Panc1 (cell line): Measurements from ENCODE around the gene ZRANB3. TPM values are rescaled to one million over a fixed set of nuclear protein-coding genes. Genes with fewer than 3 reads are reported as not detected.

ENCODE experiments used
- ATAC-seq: fragments of 200-7000 bp; cut with Tn5 transposase; 2 replicates; pipeline ENCODE4 v1.9.1; 2020; ENCODE audit warnings: mild to moderate bottlenecking, moderate library complexity
- BruUV-seq: library from RNA; stranded (reverse); fragments of 400-500 nt; replicated peaks from 2 replicates; lab custom pipeline; 2021; lab: Mats Ljungman, UMichigan
- CTCF ChIA-PET: fragments of 300-600 bp; sonication (Branson Sonifier 250); formaldehyde crosslinking; loops from one replicate; lab custom pipeline; 2022; ENCODE audit warnings: antibody characterized with exemption; lab: Charles Lee
- POLR2A ChIA-PET: fragments of 300-600 bp; sonication (Branson Sonifier 250); formaldehyde crosslinking; loops from one replicate; lab custom pipeline; 2022; ENCODE audit warnings: antibody characterized with exemption; lab: Charles Lee
- DNase-seq: peaks from one replicate; pipeline ENCODE4 v3.0.0-alpha.2; 2010; ENCODE audit warnings: low read depth, low spot score
- H3K27ac ChIP-seq: 2 replicates; pipeline ENCODE4 v1.5.1; 2011; ENCODE audit warnings: mild to moderate bottlenecking, low read length, inconsistent platforms
- H3K27me3 ChIP-seq: fragments of 200-500 bp; sonication (Bioruptor generic); 2 replicates; pipeline ENCODE4 v1.6.0; 2014; ENCODE audit warnings: low read length, inconsistent platforms; ENCODE audit not compliant: control insufficient read depth, insufficient read depth
- H3K36me3 ChIP-seq: fragments of 200-500 bp; sonication (Bioruptor generic); 2 replicates; pipeline ENCODE4 v1.5.1; 2014; ENCODE audit warnings: inconsistent platforms, mild to moderate bottlenecking, low read length, moderate library complexity; ENCODE audit not compliant: control insufficient read depth, insufficient read depth
- H3K4me1 ChIP-seq: 2 replicates; pipeline ENCODE4 v1.5.1; 2011; ENCODE audit warnings: inconsistent platforms, mild to moderate bottlenecking, low read length, moderate library complexity; ENCODE audit not compliant: control insufficient read depth, insufficient read depth
- H3K4me3 ChIP-seq, 2 experiments: 2 replicates each; pipeline ENCODE4 v1.5.1; 2011 to 2012; ENCODE audit warnings: low read depth in 2 of 2, low read length in 2 of 2, mild to moderate bottlenecking in 2 of 2, inconsistent platforms in 1 of 2, moderate library complexity in 1 of 2
- H3K9me3 ChIP-seq: fragments of 200-500 bp; sonication (Bioruptor generic); 2 replicates; pipeline ENCODE4 v1.5.1; 2014; ENCODE audit warnings: low read depth, mild to moderate bottlenecking, inconsistent platforms, low read length, moderate library complexity; ENCODE audit not compliant: control insufficient read depth, insufficient read depth
- POLR2AphosphoS5 ChIP-seq: IDR thresholded peaks from 2 replicates; pipeline ENCODE4 v1.6.1; 2012; ENCODE audit warnings: mild to moderate bottlenecking, low read depth, low read length, moderate library complexity
- REST ChIP-seq, 2 experiments: IDR thresholded peaks; 2 replicates each; pipeline ENCODE4 v1.6.1; 2011 to 2012; ENCODE audit warnings: low read depth in 2 of 2, control low read depth in 1 of 2, low read length in 1 of 2, mild to moderate bottlenecking in 1 of 2, moderate library complexity in 1 of 2; ENCODE audit not compliant: insufficient read depth in 1 of 2
- SIN3A ChIP-seq: IDR thresholded peaks from 2 replicates; pipeline ENCODE4 v1.6.1; 2012; ENCODE audit warnings: low read depth, mild to moderate bottlenecking, low read length, moderate library complexity, borderline replicate concordance; ENCODE audit not compliant: insufficient read depth
- TCF7L2 ChIP-seq: IDR thresholded peaks from 2 replicates; pipeline ENCODE4 v1.6.1; 2011; ENCODE audit warnings: mild to moderate bottlenecking, low read depth, low read length, inconsistent platforms
- in situ Hi-C: cut with HindIII; loops from 2 replicates; pipeline ENCODE4 v1.10.0; 2016; ENCODE audit warnings: low sequenced_read_pairs, low pct_unique_long_range_greater_than_20kb
- intact Hi-C: fragments of 100-400 bp; cut with micrococcal nuclease; formaldehyde crosslinking; loops from one replicate; pipeline ENCODE4 v1.10.0; 2022; ENCODE audit not compliant: unreplicated experiment
- total RNA-seq: library from RNA; stranded (reverse); gene quantifications from one replicate; pipeline ENCODE4 v1.2.1, GENCODE V29; 2021; ENCODE audit not compliant: unreplicated experiment
- TF ChIP-seq, protein P1 (sequence below): fragments of 450-650 bp; IDR thresholded peaks from 2 replicates; pipeline ENCODE4 v1.5.1; 2017; ENCODE audit warnings: mild to moderate bottlenecking

The ZRANB3 gene
- total RNA-seq, 1 experiment from 2014 or later: 11.7 TPM

DNA sequence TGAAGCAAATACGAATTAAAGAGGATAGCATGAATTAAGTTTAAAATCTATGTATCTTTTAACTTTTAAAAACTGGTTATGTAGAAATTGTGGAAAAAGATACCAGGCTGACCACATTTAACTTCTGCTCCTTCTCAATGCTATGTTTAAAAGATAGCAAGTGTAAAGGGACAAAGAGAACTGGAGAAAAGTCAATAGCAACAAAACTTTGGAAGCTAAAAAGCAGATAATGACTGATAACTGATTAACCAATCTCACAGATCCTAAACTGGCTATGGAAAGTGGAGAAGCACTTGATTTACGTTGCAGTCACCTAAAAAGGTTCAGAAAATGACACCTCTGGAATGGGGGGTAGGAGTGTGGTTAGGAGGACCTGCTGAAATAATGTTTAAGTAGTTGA lies 254.5 kb downstream of the ZRANB3 start:
- TF ChIP-seq POLR2AphosphoS5 (no peak), TCF7L2 (no peak), REST (IDR thresholded peaks at IDR 0.05; ENCODE audit: insufficient read depth in 1 of 2, low read depth in 2 of 2, low read length in 1 of 2) (no peak), SIN3A (no peak)
- TF ChIP-seq, protein P1, sequence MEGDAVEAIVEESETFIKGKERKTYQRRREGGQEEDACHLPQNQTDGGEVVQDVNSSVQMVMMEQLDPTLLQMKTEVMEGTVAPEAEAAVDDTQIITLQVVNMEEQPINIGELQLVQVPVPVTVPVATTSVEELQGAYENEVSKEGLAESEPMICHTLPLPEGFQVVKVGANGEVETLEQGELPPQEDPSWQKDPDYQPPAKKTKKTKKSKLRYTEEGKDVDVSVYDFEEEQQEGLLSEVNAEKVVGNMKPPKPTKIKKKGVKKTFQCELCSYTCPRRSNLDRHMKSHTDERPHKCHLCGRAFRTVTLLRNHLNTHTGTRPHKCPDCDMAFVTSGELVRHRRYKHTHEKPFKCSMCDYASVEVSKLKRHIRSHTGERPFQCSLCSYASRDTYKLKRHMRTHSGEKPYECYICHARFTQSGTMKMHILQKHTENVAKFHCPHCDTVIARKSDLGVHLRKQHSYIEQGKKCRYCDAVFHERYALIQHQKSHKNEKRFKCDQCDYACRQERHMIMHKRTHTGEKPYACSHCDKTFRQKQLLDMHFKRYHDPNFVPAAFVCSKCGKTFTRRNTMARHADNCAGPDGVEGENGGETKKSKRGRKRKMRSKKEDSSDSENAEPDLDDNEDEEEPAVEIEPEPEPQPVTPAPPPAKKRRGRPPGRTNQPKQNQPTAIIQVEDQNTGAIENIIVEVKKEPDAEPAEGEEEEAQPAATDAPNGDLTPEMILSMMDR: no peak
- Histone ChIP-seq H3K27me3 (no peaks in the 10 kb centered on the region), H3K9me3 (no peaks in the 10 kb centered on the region), H3K4me3 (no peak overlapping the region), H3K4me1 (no peaks in the 10 kb centered on the region), H3K36me3 (no peaks in the 10 kb centered on the region), H3K27ac (no peak overlapping the region)
- in situ Hi-C loops: no loop called here
- intact Hi-C loops: no loop called here
- CTCF ChIA-PET: no interaction called here
- no peak for ATAC-seq
- BruUV-seq: no TSS peak
- POLR2A ChIA-PET: no interaction called here
- no peak for DNase-seq

- no peak overlapping the region for H3K27ac ChIP-seq
- TF ChIP-seq TCF7L2: no peak
- TF ChIP-seq POLR2AphosphoS5: no peak
- no peak overlapping the region for H3K4me3 ChIP-seq
- intact Hi-C loops (no loop called here), in situ Hi-C loops (no loop called here)
- no peaks in the 10 kb centered on the region for H3K9me3 ChIP-seq
- ATAC-seq: no peak
- ChIA-PET POLR2A (no interaction called here), CTCF (no interaction called here)
- H3K36me3 ChIP-seq: no peaks in the 10 kb centered on the region
- H3K27me3 ChIP-seq: no peaks in the 10 kb centered on the region
- H3K4me1 ChIP-seq: no peaks in the 10 kb centered on the region
- DNase-seq: no peak
- no TSS peak for BruUV-seq
These were observed 260.0 kb downstream of the ZRANB3 start for GRCh38 chr2:135271006-135271405.

- in situ Hi-C loops (no loop called here), intact Hi-C loops (no loop called here)
- no peaks in the 10 kb centered on the region for H3K36me3 ChIP-seq
- no peaks in the 10 kb centered on the region for H3K27me3 ChIP-seq
- BruUV-seq: no TSS peak
- no peak for DNase-seq
- TF ChIP-seq SIN3A: no peak
- no peak for TF ChIP-seq REST (IDR thresholded peaks at IDR 0.05; ENCODE audit: insufficient read depth in 1 of 2, low read depth in 2 of 2, low read length in 1 of 2)
- TF ChIP-seq, protein P1: no peak
- no peak for TF ChIP-seq POLR2AphosphoS5
- TF ChIP-seq TCF7L2: no peak
- CTCF ChIA-PET: interaction anchor here (0.7 kb wide), 1 partner anchor 522 kb away, joined by 3 read pairs; no protein-coding TSS in a partner anchor
- no peak overlapping the region for H3K4me3 ChIP-seq
- no peaks in the 10 kb centered on the region for H3K4me1 ChIP-seq
- no peaks in the 10 kb centered on the region for H3K9me3 ChIP-seq
- ATAC-seq: no peak
- no peak overlapping the region for H3K27ac ChIP-seq
- POLR2A ChIA-PET: no interaction called here
These were observed 265.0 kb downstream of the ZRANB3 start for GRCh38 chr2:135265960-135266490.
